ENCODE measurements around the gene HSPA12B. TPM values are rescaled to one million over a fixed set of nuclear protein-coding genes. Genes with fewer than 3 reads are reported as not detected.

HSPA12B gene
- total RNA-seq, 4 donors from 2014 or later = 0.64 to 4.6 (median 1.8) TPM

DNA sequence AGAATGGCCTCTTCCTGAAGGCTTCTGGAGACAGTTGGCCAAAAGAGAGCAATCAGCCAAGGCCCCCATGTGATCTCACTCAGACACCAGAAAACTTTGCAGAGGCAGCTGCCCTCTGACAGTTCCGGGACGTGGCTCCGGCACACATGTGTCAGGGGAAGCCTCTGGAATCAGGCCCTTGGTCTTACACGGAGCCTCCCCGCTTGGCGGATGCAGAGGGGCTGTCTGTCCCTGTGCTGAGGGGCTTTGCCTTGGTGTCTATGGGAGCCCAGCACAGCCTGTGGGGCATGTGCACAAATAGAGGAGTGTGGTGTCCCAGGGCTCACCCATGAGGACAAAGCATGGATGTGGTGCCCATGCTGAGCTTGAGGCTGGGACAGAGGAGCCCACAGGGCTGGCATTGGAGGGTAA, 33.9 kb upstream of the HSPA12B start:
- DNase-seq = no peak
- H3K4me1 ChIP-seq = no peaks in the 10 kb centered on the region
- TF ChIP-seq CTCF (IDR thresholded peaks at IDR 0.05) (no peak), POLR2A (IDR thresholded peaks at IDR 0.05) (no peak)
- no peak overlapping the region for H3K27ac ChIP-seq
- WGBS, 2 donors = 80% methylated on average over 1 of the region's 6 CpGs; no CpG with 5 or more reads in 1 of the 2 donors
- no peaks in the 10 kb centered on the region for H3K27me3 ChIP-seq
- intact Hi-C loops (cut with DNase I) = no loop called here
- H3K9me3 ChIP-seq = no peaks in the 10 kb centered on the region
- no peaks in the 10 kb centered on the region for H3K36me3 ChIP-seq
- H3K4me3 ChIP-seq = no peak overlapping the region

DNA sequence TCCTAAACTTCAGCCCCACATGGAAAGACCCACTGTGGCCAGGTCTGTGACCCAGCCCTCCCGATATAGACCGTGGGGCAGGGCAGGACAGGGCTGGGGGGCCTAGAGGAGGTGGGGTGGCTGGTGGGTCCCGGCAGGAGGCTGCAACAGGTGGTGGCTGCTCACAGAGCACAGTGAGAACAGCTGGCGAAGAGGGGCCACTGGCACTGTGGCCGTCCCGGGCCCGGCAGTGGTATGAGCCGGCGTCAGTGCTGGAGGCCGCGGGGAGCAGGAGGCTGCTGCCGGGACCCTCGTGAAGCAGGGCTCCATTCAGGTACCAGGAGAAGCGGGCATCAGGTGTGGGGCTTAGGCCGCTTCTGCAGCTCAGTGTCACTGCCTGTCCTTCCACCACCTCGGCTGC, 33.4 kb upstream of the HSPA12B start:
- Histone ChIP-seq H3K27me3 (no peaks in the 10 kb centered on the region), H3K27ac (no peak overlapping the region), H3K36me3 (no peaks in the 10 kb centered on the region), H3K9me3 (no peaks in the 10 kb centered on the region), H3K4me3 (no peak overlapping the region), H3K4me1 (no peaks in the 10 kb centered on the region)
- TF ChIP-seq POLR2A (IDR thresholded peaks at IDR 0.05) = no peak
- TF ChIP-seq CTCF (IDR thresholded peaks at IDR 0.05) = no peak
- DNase-seq = no peak
- 84 to 85% methylated on average over 4 to 5 of the region's 16 CpGs for WGBS, 2 donors
- intact Hi-C loops (cut with DNase I) = no loop called here

DNA sequence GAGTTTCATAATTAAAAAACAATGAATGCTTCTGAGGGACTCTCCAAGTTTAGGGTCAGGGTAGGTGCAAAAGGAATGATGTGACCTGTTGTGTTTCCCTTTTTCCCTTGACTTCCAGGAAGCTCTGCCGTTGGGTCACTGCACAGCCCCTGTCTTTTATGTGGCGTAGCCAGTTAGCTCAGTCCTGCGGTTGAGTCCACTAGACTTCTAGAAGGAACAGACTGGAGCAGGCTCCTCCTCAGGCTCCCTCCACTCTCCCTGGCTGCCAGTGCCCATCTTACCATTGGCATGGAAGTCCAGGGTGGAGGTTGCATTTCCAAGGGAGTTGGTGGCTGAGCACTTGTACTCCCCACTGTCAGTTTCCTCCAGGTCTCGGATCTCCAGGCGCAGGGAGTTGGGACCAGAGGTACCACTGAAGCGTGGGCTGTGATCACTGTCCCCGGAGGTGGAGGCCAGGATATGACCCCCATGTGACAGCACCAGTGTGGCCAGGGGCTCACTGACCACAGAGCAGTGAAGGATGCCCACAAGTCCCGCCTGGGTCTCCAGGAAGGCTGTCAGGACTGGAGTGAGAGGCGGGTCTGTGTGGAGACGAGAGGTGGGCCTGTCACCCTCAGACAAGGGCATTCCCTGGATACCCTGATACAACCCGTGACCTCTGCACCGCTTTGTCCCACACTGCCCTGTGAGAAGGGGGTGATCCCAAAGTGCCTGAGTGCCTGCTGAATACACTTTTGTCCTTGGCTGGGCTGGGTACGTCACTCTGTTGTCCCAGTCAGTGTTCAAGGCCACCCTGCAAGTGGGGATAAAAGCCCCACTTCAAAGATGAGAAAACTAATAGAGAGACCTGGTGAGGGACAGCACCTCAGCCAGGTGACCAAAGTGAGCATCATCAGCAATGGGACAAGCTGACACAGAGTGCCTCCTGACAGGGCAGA, 31.2 kb upstream of the HSPA12B start:
- Histone ChIP-seq H3K9me3 (no peaks in the 10 kb centered on the region), H3K4me3 (no peak overlapping the region), H3K36me3 (no peaks in the 10 kb centered on the region), H3K4me1 (no peaks in the 10 kb centered on the region), H3K27me3 (no peaks in the 10 kb centered on the region), H3K27ac (no peak overlapping the region)
- DNase-seq = no peak
- WGBS, 2 donors = 79 to 100% methylated on average over 1 to 7 of the region's 13 CpGs
- no peak for TF ChIP-seq POLR2A (IDR thresholded peaks at IDR 0.05)
- no peak for TF ChIP-seq CTCF (IDR thresholded peaks at IDR 0.05)
- intact Hi-C loops (cut with DNase I) = no loop called here

DNA sequence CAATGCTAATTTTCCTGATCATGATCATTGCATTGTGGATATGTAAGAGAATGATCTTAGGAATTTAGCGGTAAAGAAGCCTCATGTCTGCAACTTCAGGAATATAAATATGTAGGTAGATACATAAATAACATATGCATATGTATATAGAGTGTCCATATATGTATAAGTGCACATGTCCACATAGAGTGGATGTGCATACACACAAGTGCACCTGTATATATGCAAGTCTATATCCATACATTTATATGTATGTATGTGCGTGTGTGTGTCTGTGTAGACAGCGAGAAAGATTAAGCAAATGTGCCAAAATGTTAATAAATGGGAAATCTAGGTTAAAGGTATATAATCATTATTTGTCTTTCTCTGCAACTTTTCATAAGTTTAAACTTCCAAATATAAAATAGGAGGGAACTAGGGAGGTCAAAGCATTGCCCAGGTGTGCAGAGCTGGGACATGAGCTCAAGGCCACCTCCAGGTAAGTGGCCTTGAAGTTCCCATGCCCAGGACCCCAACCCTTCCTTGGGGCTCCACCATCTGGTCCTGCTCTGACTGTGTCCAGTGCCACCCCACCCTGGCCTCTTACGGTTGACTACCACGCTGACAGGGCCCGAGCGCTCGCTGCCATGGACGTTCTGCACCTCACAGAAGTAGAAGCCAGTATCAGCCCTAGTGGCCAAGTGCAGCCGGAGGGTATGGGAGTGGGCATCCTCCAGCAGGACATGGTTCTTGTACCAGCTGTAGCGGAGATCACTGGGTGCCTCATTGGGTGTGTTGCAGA, 29.7 kb upstream of the HSPA12B start:
- Histone ChIP-seq H3K27ac (no peak overlapping the region), H3K9me3 (no peaks in the 10 kb centered on the region), H3K4me1 (no peaks in the 10 kb centered on the region), H3K4me3 (no peak overlapping the region), H3K27me3 (no peaks in the 10 kb centered on the region), H3K36me3 (no peaks in the 10 kb centered on the region)
- TF ChIP-seq CTCF (IDR thresholded peaks at IDR 0.05) = no peak
- TF ChIP-seq POLR2A (IDR thresholded peaks at IDR 0.05) = no peak
- DNase-seq = no peak
- WGBS, 2 donors = 81 to 87% methylated on average over 3 to 9 of the region's 11 CpGs
- intact Hi-C loops (cut with DNase I) = no loop called here

- no peak for DNase-seq
- intact Hi-C loops (cut with DNase I) = no loop called here
- Histone ChIP-seq H3K4me1 (no peaks in the 10 kb centered on the region), H3K27ac (no peak overlapping the region), H3K4me3 (no peak overlapping the region), H3K27me3 (no peaks in the 10 kb centered on the region), H3K36me3 (no peaks in the 10 kb centered on the region), H3K9me3 (no peaks in the 10 kb centered on the region)
- 69% methylated on average over 5 of the region's 5 CpGs; no CpG with 5 or more reads in 1 of the 2 donors for WGBS, 2 donors
- TF ChIP-seq CTCF (IDR thresholded peaks at IDR 0.05) (no peak), POLR2A (IDR thresholded peaks at IDR 0.05) (no peak)
Measured at GRCh38 chr20:3704087-3704486, 28.4 kb upstream of the HSPA12B start.

Data from esophagus squamous epithelium (tissue), 5 donors.